Endothelial cell of umbilical vein (primary cell): Measurements from ENCODE around the gene SLC12A8. TPM values are rescaled to one million over a fixed set of nuclear protein-coding genes. Genes with fewer than 3 reads are reported as not detected.
A peak's percentile ranks its signal among the peaks of the same experiment; 100 is the strongest.

Experiments
- BruUV-seq: library from RNA; stranded (reverse); fragments of 400-500 nt; replicated peaks from 2 replicates; lab custom pipeline; 2021; lab: Mats Ljungman, UMichigan
- CTCF ChIA-PET: fragments of 300-600, 350-600 bp; sonication (Branson Sonifier 250); formaldehyde crosslinking; loops from one replicate; lab custom pipeline; 2021; ENCODE audit warnings: antibody characterized with exemption, inconsistent platforms; lab: Charles Lee
- POLR2A ChIA-PET: fragments of 300-600, 350-600 bp; sonication (Branson Sonifier 250); formaldehyde crosslinking; loops from one replicate; lab custom pipeline; 2021; ENCODE audit warnings: antibody characterized with exemption, inconsistent platforms; lab: Charles Lee
- DNase-seq: peaks from one replicate; pipeline ENCODE4 v3.0.0-alpha.2; 2011; ENCODE audit warnings: low read depth, low spot score
- FAIRE-seq: peaks from 2 replicates; lab custom pipeline; 2011; peaks lifted over from hg19 to GRCh38; lab: Jason Lieb, UNC
- H2AFZ ChIP-seq: 2 replicates; pipeline ENCODE4 v1.6.0; 2012; ENCODE audit warnings: low read depth, low read length, control low read depth, inconsistent platforms
- H3K27ac ChIP-seq: 2 replicates; pipeline ENCODE4 v1.5.1; 2011; ENCODE audit warnings: low read depth, mild to moderate bottlenecking, control low read depth, low read length, moderate library complexity; ENCODE audit not compliant: insufficient read depth
- H3K27me3 ChIP-seq, 2 experiments: 2 replicates each; pipeline versions ENCODE4 v1.6.0 to v1.6.1; 2011; ENCODE audit warnings: low read length in 2 of 2, mixed read lengths in 1 of 2; ENCODE audit not compliant: control insufficient read depth in 2 of 2, insufficient read depth in 2 of 2
- H3K36me3 ChIP-seq, 2 experiments: 2 replicates in 1 of 2; 3 replicates in 1 of 2; pipeline ENCODE4 v1.5.1; 2011; ENCODE audit warnings: low read length in 2 of 2, mild to moderate bottlenecking in 1 of 2, moderate library complexity in 1 of 2; ENCODE audit not compliant: control insufficient read depth in 2 of 2, insufficient read depth in 2 of 2; ENCODE audit errors: extremely low read depth in 1 of 2
- H3K4me1 ChIP-seq: 3 replicates; pipeline ENCODE4 v1.5.1; 2011; ENCODE audit warnings: mild to moderate bottlenecking, low read length; ENCODE audit not compliant: control insufficient read depth, insufficient read depth; ENCODE audit errors: extremely low read depth
- H3K4me2 ChIP-seq: 2 replicates; pipeline ENCODE4 v1.6.1; 2011; ENCODE audit warnings: low read length, control low read depth, mixed read lengths; ENCODE audit not compliant: insufficient read depth
- H3K4me3 ChIP-seq, 3 experiments: fragments of 200-600 bp in 1 of 3; sonication (generic), shearing (Covaris generic) in 1 of 3; replicated peaks in 1 of 3; 2 replicates each; pipeline ENCODE4 v1.5.1; 2011 to 2016; ENCODE audit warnings: control low read depth in 3 of 3, low read length in 3 of 3, mild to moderate bottlenecking in 2 of 3, inconsistent platforms in 1 of 3, low read depth in 1 of 3, moderate library complexity in 1 of 3; ENCODE audit not compliant: insufficient read depth in 1 of 3
- H3K79me2 ChIP-seq: 2 replicates; pipeline ENCODE4 v1.6.0; 2012; ENCODE audit warnings: low read length, inconsistent platforms; ENCODE audit not compliant: control insufficient read depth, insufficient read depth
- H3K9ac ChIP-seq: replicated peaks from 2 replicates; pipeline ENCODE3; 2011; ENCODE audit warnings: low read length, control low read depth; ENCODE audit not compliant: insufficient read depth; ENCODE audit errors: extremely low read depth
- H3K9me1 ChIP-seq: replicated peaks from 3 replicates; pipeline ENCODE4 v1.6.0; 2011; ENCODE audit warnings: mild to moderate bottlenecking, low read length; ENCODE audit not compliant: control insufficient read depth, insufficient read depth; ENCODE audit errors: extremely low read depth
- H3K9me3 ChIP-seq: replicated peaks from 2 replicates; pipeline ENCODE4 v1.5.1; 2012; ENCODE audit warnings: low read length, inconsistent platforms; ENCODE audit not compliant: control insufficient read depth, insufficient read depth
- H4K20me1 ChIP-seq: replicated peaks from 2 replicates; pipeline ENCODE3; 2011; ENCODE audit warnings: mild to moderate bottlenecking, low read length; ENCODE audit not compliant: control insufficient read depth, insufficient read depth; ENCODE audit errors: extremely low read depth
- CTCF ChIP-seq, 2 donors: IDR thresholded peaks; 1 replicate in 1 of 2; 2 replicates in 1 of 2; pipeline ENCODE4 v1.5.1; 2011; ENCODE audit warnings: low read length in 2 of 2, mild to moderate bottlenecking in 2 of 2, moderate library complexity in 2 of 2, control low read depth in 1 of 2, inconsistent platforms in 1 of 2, low read depth in 1 of 2; ENCODE audit not compliant: insufficient read depth in 1 of 2; ENCODE audit errors: extremely low read depth in 1 of 2
- EZH2 ChIP-seq: IDR thresholded peaks from 2 replicates; pipeline ENCODE4 v1.6.1; 2012; ENCODE audit warnings: borderline replicate concordance, low read depth, mild to moderate bottlenecking, moderate library complexity, low read length, inconsistent platforms; ENCODE audit not compliant: severe bottlenecking
- FOS ChIP-seq: IDR thresholded peaks from 2 replicates; pipeline ENCODE4 v1.6.1; 2011; ENCODE audit warnings: mild to moderate bottlenecking, low read length, moderate library complexity, borderline replicate concordance; ENCODE audit not compliant: insufficient read depth
- GATA2 ChIP-seq: IDR thresholded peaks from 2 replicates; pipeline ENCODE4 v1.7.0; 2011; ENCODE audit warnings: low read depth, mild to moderate bottlenecking, moderate library complexity, mixed read lengths, low read length; ENCODE audit not compliant: insufficient read length, insufficient read depth
- JUN ChIP-seq: IDR thresholded peaks from 2 replicates; pipeline ENCODE4 v1.6.1; 2011; ENCODE audit warnings: borderline replicate concordance, low read depth; ENCODE audit not compliant: insufficient read length, insufficient read depth
- MYC ChIP-seq: IDR thresholded peaks from one replicate; pipeline ENCODE4 v1.6.1; 2011; ENCODE audit warnings: mild to moderate bottlenecking, low read depth, low read length
- POLR2A ChIP-seq: IDR thresholded peaks from 2 replicates; pipeline ENCODE4 v1.6.1; 2012; ENCODE audit warnings: low read depth, mild to moderate bottlenecking, control low read depth, low read length
- POLR2AphosphoS5 ChIP-seq: IDR thresholded peaks from 2 replicates; pipeline ENCODE4 v1.6.1; 2012; ENCODE audit warnings: low read depth, mild to moderate bottlenecking, control low read depth, low read length, moderate library complexity; ENCODE audit not compliant: insufficient read depth
- dilution Hi-C: fragments of 300-500 bp; cut with MboI; formaldehyde crosslinking; loops from one replicate; pipeline ENCODE4 v1.15.0; 2019; ENCODE audit warnings: low sequenced_read_pairs; ENCODE audit not compliant: extremely low pct_ligation_motif_present
- intact Hi-C: fragments of 100-400 bp; cut with micrococcal nuclease; formaldehyde crosslinking; loops from one replicate; pipeline ENCODE4 v1.10.0; 2022
- polyA plus RNA-seq, 4 experiments: library from polyadenylated mRNA; depleted of rRNA in 3 of 4; stranded (reverse) in 3 of 4; unstranded in 1 of 4; fragments of >200 nt; gene quantifications; 2 replicates each; pipeline versions ENCODE4 v1.2.1 to v1.2.3, GENCODE V29; 2011 to 2012; ENCODE audit warnings: missing spikeins in 1 of 4
- total RNA-seq: library from RNA; stranded (reverse); gene quantifications from 2 replicates; pipeline ENCODE4 v1.2.3, GENCODE V29; 2021
- TF ChIP-seq, protein P1 (sequence below): IDR thresholded peaks from 2 replicates; pipeline ENCODE4 v1.6.1; 2011; ENCODE audit not compliant: insufficient read depth, insufficient read length

Gene SLC12A8
- total and polyA plus RNA-seq, 2 donors (not counting 3 experiments of a cell fraction or from before 2014, with no cell fraction given) = 0.86 to 0.90 TPM

- Histone ChIP-seq H3K4me1 (no peaks in the 10 kb centered on the region), H2AFZ (no peak overlapping the region), H4K20me1 (no peaks in the 10 kb centered on the region), H3K27me3 (no peaks in the 10 kb centered on the region), H3K36me3 (no peaks in the 10 kb centered on the region), H3K9me1 (no peaks in the 10 kb centered on the region), H3K27ac (no peak overlapping the region), H3K4me3 (no peak overlapping the region), H3K79me2 (no peaks in the 10 kb centered on the region), H3K9ac (no peak overlapping the region), H3K4me2 (no peak overlapping the region), H3K9me3 (no peaks in the 10 kb centered on the region)
- ChIA-PET POLR2A (no interaction called here), CTCF (no interaction called here)
- dilution Hi-C loops (no loop called here), intact Hi-C loops (no loop called here)
- DNase-seq (no peak), FAIRE-seq (peak; percentile 78)
- TF ChIP-seq JUN (no peak), FOS (no peak), POLR2AphosphoS5 (no peak), GATA2 (no peak), POLR2A (no peak), CTCF (IDR thresholded peaks at IDR 0.05; ENCODE audit: extremely low read depth in 1 of 2, insufficient read depth in 1 of 2, low read depth in 1 of 2, low read length in 2 of 2) (no peak), EZH2 (no peak), MYC (no peak)
- TF ChIP-seq, protein P1, sequence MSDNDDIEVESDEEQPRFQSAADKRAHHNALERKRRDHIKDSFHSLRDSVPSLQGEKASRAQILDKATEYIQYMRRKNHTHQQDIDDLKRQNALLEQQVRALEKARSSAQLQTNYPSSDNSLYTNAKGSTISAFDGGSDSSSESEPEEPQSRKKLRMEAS = no peak
- no TSS peak for BruUV-seq
Measured at GRCh38 chr3:125123451-125124305, 88.9 kb downstream of the SLC12A8 start.
